K562 (cell line): ENCODE results near the gene DLGAP5. TPM values are rescaled to one million over a fixed set of nuclear protein-coding genes. Genes with fewer than 3 reads are reported as not detected.

Experiments
- ATAC-seq: fragments of 200-7000 bp; cut with Tn5 transposase; 3 replicates; pipeline ENCODE4 v1.9.1; 2020; ENCODE audit warnings: moderate library complexity
- BruUV-seq: library from RNA; stranded (reverse); fragments of 400-500 nt; replicated peaks from 2 replicates; lab custom pipeline; 2021; lab: Mats Ljungman, UMichigan
- CTCF ChIA-PET: fragments of 300-600 bp; formaldehyde crosslinking; extraction: SDS; loops from one replicate; lab custom pipeline; 2021; ENCODE audit warnings: low intra/inter-chr PET ratio; lab: Yijun Ruan, JAX
- POLR2A ChIA-PET: fragments of 300-600, 350-650 bp; sonication (Branson Sonifier 250); formaldehyde crosslinking; extraction: SDS; loops from one replicate; lab custom pipeline; 2021; ENCODE audit warnings: antibody characterized with exemption, inconsistent platforms; lab: Yijun Ruan, JAX
- DNase-seq, 4 experiments: peaks; one replicate each; pipeline versions ENCODE4 v3.0.0 to v3.0.0-alpha.2; 2011 to 2018; ENCODE audit warnings: low spot score in 3 of 4, mixed read lengths in 3 of 4; ENCODE audit errors: extremely low read depth in 1 of 4
- FAIRE-seq: peaks from 2 replicates; lab custom pipeline; 2011; peaks lifted over from hg19 to GRCh38; lab: Jason Lieb, UNC
- H2AFZ ChIP-seq: 2 replicates; pipeline ENCODE4 v1.6.0; 2011; ENCODE audit warnings: low read depth, low read length, control low read depth, inconsistent platforms
- H3K27ac ChIP-seq: fragments of 200-600 bp; 3 replicates; pipeline ENCODE4 v1.8.0; 2011; ENCODE audit warnings: low read depth, mild to moderate bottlenecking, control low read depth, inconsistent platforms, low read length, moderate library complexity, mixed read lengths; ENCODE audit errors: extremely low read depth
- H3K27me3 ChIP-seq, 2 experiments: fragments of 300-600 bp in 1 of 2; 2 replicates in 1 of 2; 3 replicates in 1 of 2; pipeline versions ENCODE4 v1.6.0 to v1.8.0; 2011; ENCODE audit warnings: inconsistent platforms in 2 of 2, low read length in 2 of 2, mild to moderate bottlenecking in 1 of 2, mixed read lengths in 1 of 2, moderate library complexity in 1 of 2; ENCODE audit not compliant: control insufficient read depth in 2 of 2, insufficient read depth in 2 of 2
- H3K36me3 ChIP-seq: fragments of 300-600 bp; 3 replicates; pipeline ENCODE4 v1.8.0; 2011; ENCODE audit warnings: mild to moderate bottlenecking, low read length, inconsistent platforms; ENCODE audit not compliant: control insufficient read depth, insufficient read depth
- H3K4me1 ChIP-seq, 2 experiments: fragments of 200-600 bp in 1 of 2; replicated peaks in 1 of 2; 2 replicates in 1 of 2; 3 replicates in 1 of 2; pipeline versions ENCODE4 v1.5.1 to v1.8.0; 2011; ENCODE audit warnings: inconsistent platforms in 2 of 2, low read length in 2 of 2, mild to moderate bottlenecking in 1 of 2, mixed read lengths in 1 of 2, moderate library complexity in 1 of 2; ENCODE audit not compliant: control insufficient read depth in 2 of 2, insufficient read depth in 2 of 2
- H3K4me2 ChIP-seq: 2 replicates; pipeline ENCODE4 v1.6.1; 2011; ENCODE audit warnings: low read length, control low read depth, inconsistent platforms, mixed read lengths; ENCODE audit not compliant: insufficient read depth
- H3K4me3 ChIP-seq: fragments of 200-600 bp; sonication (generic), shearing (Covaris generic); 2 replicates; pipeline ENCODE4 v1.5.1; 2016; ENCODE audit warnings: control low read depth, inconsistent platforms
- H3K79me2 ChIP-seq: fragments of 200-600 bp; 3 replicates; pipeline ENCODE4 v1.8.0; 2011; ENCODE audit warnings: low read length, inconsistent platforms; ENCODE audit not compliant: control insufficient read depth, insufficient read depth
- H3K9ac ChIP-seq, 2 experiments: 2 replicates each; pipeline versions ENCODE4 v1.6.0 to v1.6.1; 2011; ENCODE audit warnings: low read depth in 2 of 2, low read length in 2 of 2, control low read depth in 1 of 2, inconsistent platforms in 1 of 2, mild to moderate bottlenecking in 1 of 2, mixed read lengths in 1 of 2; ENCODE audit not compliant: insufficient read depth in 1 of 2
- H3K9me1 ChIP-seq: one replicate; pipeline ENCODE4 v1.6.0; 2011; ENCODE audit warnings: inconsistent platforms, mild to moderate bottlenecking, low read length, moderate library complexity; ENCODE audit not compliant: control insufficient read depth, insufficient read depth
- H3K9me3 ChIP-seq: replicated peaks from 2 replicates; pipeline ENCODE4 v1.5.1; 2011; ENCODE audit warnings: low read depth, low read length, inconsistent platforms; ENCODE audit not compliant: control insufficient read depth, insufficient read depth
- H4K20me1 ChIP-seq: replicated peaks from 2 replicates; pipeline ENCODE4 v1.6.1; 2011; ENCODE audit warnings: low read length, inconsistent platforms, mixed read lengths; ENCODE audit not compliant: control insufficient read depth, insufficient read depth
- BHLHE40 ChIP-seq: IDR thresholded peaks from 2 replicates; pipeline ENCODE4 v1.6.1; 2011; ENCODE audit warnings: low read length, improper control_type of control experiment
- CBFA2T2 ChIP-seq: fragments of 450-650 bp; conservative IDR thresholded peaks from 2 replicates; pipeline ENCODE4 v1.6.1; 2017; ENCODE audit warnings: mild to moderate bottlenecking
- CBFA2T3 ChIP-seq: fragments of 450-650 bp; IDR thresholded peaks from 2 replicates; pipeline ENCODE4 v1.6.1; 2017
- ELF1 ChIP-seq: fragments of 200-800 bp; sonication (Bioruptor generic); IDR thresholded peaks from 2 replicates; pipeline ENCODE4 v1.6.1; 2016; ENCODE audit warnings: missing genetic modification characterization, missing compliant biosample characterization
- ERF ChIP-seq: fragments of 450-650 bp; formaldehyde crosslinking; IDR thresholded peaks from 2 replicates; pipeline ENCODE4 v1.4.0; 2020; ENCODE audit warnings: mild to moderate bottlenecking, mixed read lengths
- IRF2 ChIP-seq: sonication (generic); formaldehyde crosslinking; IDR thresholded peaks from 2 replicates; pipeline ENCODE4 v1.8.1; 2022; ENCODE audit warnings: mild to moderate bottlenecking, missing genetic modification reagents
- KDM1A ChIP-seq, 2 experiments: fragments of 450-650 bp; IDR thresholded peaks; 2 replicates each; pipeline ENCODE4 v1.6.1; 2016; ENCODE audit warnings: mild to moderate bottlenecking in 2 of 2
- MECOM ChIP-seq: fragments of 250-450 bp; sonication (Bioruptor Pico); IDR thresholded peaks from 2 replicates; pipeline ENCODE4 v1.8.0; 2022; ENCODE audit warnings: inconsistent platforms
- MEIS2 ChIP-seq: fragments of 450-650 bp; IDR thresholded peaks from 2 replicates; pipeline ENCODE4 v1.6.1; 2014; ENCODE audit warnings: mild to moderate bottlenecking; ENCODE audit not compliant: partially characterized antibody
- PBX2 ChIP-seq, 2 experiments: IDR thresholded peaks in 1 of 2; conservative IDR thresholded peaks in 1 of 2; 2 replicates each; pipeline ENCODE4 v1.6.1; 2016; ENCODE audit warnings: low read depth in 2 of 2, mild to moderate bottlenecking in 1 of 2, missing compliant biosample characterization in 1 of 2, missing genetic modification characterization in 1 of 2, moderate library complexity in 1 of 2
- RFX1 ChIP-seq: fragments of 450-650 bp; IDR thresholded peaks from 2 replicates; pipeline ENCODE4 v1.6.1; 2016; ENCODE audit warnings: mild to moderate bottlenecking, moderate library complexity
- SMARCB1 ChIP-seq: IDR thresholded peaks from 2 replicates; pipeline ENCODE4 v1.6.1; 2011; ENCODE audit warnings: improper control_type of control experiment, low read depth; ENCODE audit not compliant: insufficient read length
- SNRNP70 ChIP-seq: fragments of 200-400 bp; formaldehyde crosslinking; optimal IDR thresholded peaks from 2 replicates; pipeline ENCODE3; 2017; ENCODE audit warnings: low read depth, low read length
- SREBF2 ChIP-seq: sonication (generic); formaldehyde crosslinking; IDR thresholded peaks from 2 replicates; pipeline ENCODE4 v1.4.0; 2020; ENCODE audit warnings: mild to moderate bottlenecking, missing genetic modification reagents
- STAT5A ChIP-seq: IDR thresholded peaks from 2 replicates; pipeline ENCODE4 v1.6.1; 2012; ENCODE audit warnings: low read length, inconsistent platforms, borderline replicate concordance
- TAL1 ChIP-seq: fragments of 450-650 bp; IDR thresholded peaks from 2 replicates; pipeline ENCODE4 v1.6.1; 2016; ENCODE audit warnings: mild to moderate bottlenecking
- ZNF134 ChIP-seq: fragments of 250-450 bp; sonication (Bioruptor Pico); conservative IDR thresholded peaks from 2 replicates; pipeline ENCODE4 v1.4.0; 2020
- WGBS: fragments of 100-300 bp; shearing (Covaris generic); methylation state at CpG from one replicate; pipeline ENCODE4 v1.1.6; 2016; ENCODE audit warnings: low coverage, mixed read lengths; ENCODE audit not compliant: insufficient coverage; ENCODE audit errors: missing lambda C conversion rate; 5-methylcytosine and 5-hydroxymethylcytosine counted together
- in situ Hi-C: fragments of 300-500 bp; cut with MboI; formaldehyde crosslinking; loops from 4 replicates; pipeline ENCODE4 v1.15.0; 2018; ENCODE audit warnings: inconsistent platforms, mixed read lengths
- intact Hi-C: fragments of 100-400 bp; cut with micrococcal nuclease; formaldehyde crosslinking; loops from 2 replicates; pipeline ENCODE4 v1.14.2; 2022
- polyA plus RNA-seq, 8 experiments: library from polyadenylated mRNA; depleted of rRNA in 4 of 8; stranded (reverse) in 5 of 8; unstranded in 3 of 8; fragments of >200 nt; fragmentation: Nextera tagmentation in 2 of 8; fragmentation: Illumina TruSeq in 1 of 8; extraction: Ambion mirVana in 2 of 8; extraction: Trizol in 1 of 8; gene quantifications; 2 replicates each; pipeline versions ENCODE4 v1.2.1 to v1.2.3, GENCODE V29; 2011 to 2014; ENCODE audit warnings: inconsistent platforms in 1 of 8, missing spikeins in 1 of 8
- total RNA-seq, 7 experiments: library from RNA; depleted of rRNA in 6 of 7; stranded (reverse); fragments of >200 nt in 6 of 7; fragmentation: Illumina TruSeq in 2 of 7; extraction: Trizol in 2 of 7; gene quantifications; 2 replicates each; pipeline versions ENCODE4 v1.2.1 to v1.2.3, GENCODE V29; 2011 to 2021; ENCODE audit warnings: low replicate concordance in 1 of 7
- TF ChIP-seq, protein P1 (sequence below): sonication (generic); formaldehyde crosslinking; IDR thresholded peaks from 2 replicates; pipeline ENCODE4 v1.8.1; 2023; ENCODE audit warnings: mild to moderate bottlenecking, missing genetic modification reagents

DLGAP5 gene
- total and polyA plus RNA-seq, 9 of the 15 experiments (the other 6 are each of a cell fraction or from before 2014, with no cell fraction given), result 39.1 to 80.0 (median 59.9) TPM

DNA sequence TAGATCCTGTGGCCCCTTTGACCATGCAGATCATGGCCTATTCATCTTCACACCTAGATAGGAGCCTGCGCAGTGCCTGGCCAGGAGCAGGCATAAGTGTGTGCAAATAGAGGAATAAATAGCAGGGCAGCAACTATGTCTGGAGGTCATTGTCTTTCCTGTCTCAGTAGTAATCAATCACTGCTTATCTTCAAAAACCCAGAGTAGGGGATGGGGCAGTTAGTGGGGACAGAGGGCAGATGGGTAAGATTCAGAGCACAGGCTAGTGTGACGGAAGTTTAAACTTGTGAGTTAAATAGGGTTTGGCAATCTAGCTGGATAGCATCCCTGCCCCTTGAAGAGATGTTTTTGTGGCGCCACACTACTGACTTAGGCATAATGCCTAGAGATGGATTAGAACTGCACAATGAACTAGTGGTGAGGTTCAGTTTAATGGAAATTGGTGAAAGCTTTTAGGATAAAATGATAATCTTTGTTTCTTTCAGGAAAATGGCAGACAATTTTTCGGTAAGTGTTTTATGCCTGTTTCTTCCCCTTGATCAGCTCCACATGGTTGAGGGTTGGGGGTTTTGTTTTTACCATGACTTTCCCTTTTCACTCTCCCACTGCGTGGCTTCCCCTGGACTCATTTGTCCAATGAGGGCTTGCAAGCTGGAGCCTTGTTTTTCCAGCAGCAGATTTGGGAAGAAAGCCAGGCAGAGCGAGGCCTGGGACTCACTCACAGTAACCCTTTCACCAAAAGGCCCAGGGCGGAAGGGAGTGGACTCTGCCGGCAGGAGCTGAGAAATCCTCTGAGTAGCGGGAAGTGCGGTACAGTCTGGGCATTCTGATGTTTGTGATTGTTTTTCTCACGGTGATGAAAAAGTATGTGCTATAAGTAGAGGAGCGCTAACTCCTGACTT is 54.2 kb downstream of the DLGAP5 start:
- Histone ChIP-seq H3K9me3 (no peaks in the 10 kb centered on the region), H3K9me1 (no peaks in the 10 kb centered on the region), H3K79me2 (no peaks in the 10 kb centered on the region), H3K36me3 (peaks cover 3% of the 10 kb centered on the region; the same call in 1 of the 3 replicates), H4K20me1 (no peaks in the 10 kb centered on the region), H3K27ac (no peak overlapping the region), H2AFZ (no peak overlapping the region), H3K4me3 (no peak overlapping the region), H3K4me2 (no peak overlapping the region), H3K9ac (no peak overlapping the region; a peak in 1 of 4 replicates), H3K27me3 (no peaks in the 10 kb centered on the region), H3K4me1 (peaks cover 0 to 4% of the 10 kb centered on the region in 2 experiments; a peak in 1 of 5 replicates)
- ATAC-seq (peak; percentile 46), FAIRE-seq (no peak), DNase-seq (peak in 1 of 4 experiments; percentile 22)
- WGBS, result 69% methylated on average over 12 of the region's 12 CpGs
- in situ Hi-C loops (no loop called here), intact Hi-C loops (no loop called here)
- POLR2A ChIA-PET, result interaction anchor here (1.7 kb wide), 1 partner anchor 10 kb away, joined by 5 read pairs; no protein-coding TSS in a partner anchor
- CTCF ChIA-PET, result no interaction called here
- BruUV-seq, result no TSS peak
- TF ChIP-seq CBFA2T3, result peak; percentile 52
- no peak for TF ChIP-seq SMARCB1
- TF ChIP-seq SREBF2 (CRISPR knock-in tag), result no peak
- TF ChIP-seq MECOM (CRISPR knock-in tag), result peak; percentile 80
- TF ChIP-seq IRF2, result no peak
- TF ChIP-seq MEIS2, result peak; percentile 86
- peak in 1 of 2 experiments; percentile 29; a peak in 1 of 4 replicates for TF ChIP-seq KDM1A (IDR thresholded peaks at IDR 0.05)
- TF ChIP-seq ERF (CRISPR knock-in tag), result no peak
- 0 out of 2 replicates have a peak, but pooled peaks have one; percentile 11 for TF ChIP-seq CBFA2T2
- no peak for TF ChIP-seq BHLHE40
- no peak for TF ChIP-seq RFX1
- TF ChIP-seq SNRNP70, result no peak
- TF ChIP-seq, protein P1, sequence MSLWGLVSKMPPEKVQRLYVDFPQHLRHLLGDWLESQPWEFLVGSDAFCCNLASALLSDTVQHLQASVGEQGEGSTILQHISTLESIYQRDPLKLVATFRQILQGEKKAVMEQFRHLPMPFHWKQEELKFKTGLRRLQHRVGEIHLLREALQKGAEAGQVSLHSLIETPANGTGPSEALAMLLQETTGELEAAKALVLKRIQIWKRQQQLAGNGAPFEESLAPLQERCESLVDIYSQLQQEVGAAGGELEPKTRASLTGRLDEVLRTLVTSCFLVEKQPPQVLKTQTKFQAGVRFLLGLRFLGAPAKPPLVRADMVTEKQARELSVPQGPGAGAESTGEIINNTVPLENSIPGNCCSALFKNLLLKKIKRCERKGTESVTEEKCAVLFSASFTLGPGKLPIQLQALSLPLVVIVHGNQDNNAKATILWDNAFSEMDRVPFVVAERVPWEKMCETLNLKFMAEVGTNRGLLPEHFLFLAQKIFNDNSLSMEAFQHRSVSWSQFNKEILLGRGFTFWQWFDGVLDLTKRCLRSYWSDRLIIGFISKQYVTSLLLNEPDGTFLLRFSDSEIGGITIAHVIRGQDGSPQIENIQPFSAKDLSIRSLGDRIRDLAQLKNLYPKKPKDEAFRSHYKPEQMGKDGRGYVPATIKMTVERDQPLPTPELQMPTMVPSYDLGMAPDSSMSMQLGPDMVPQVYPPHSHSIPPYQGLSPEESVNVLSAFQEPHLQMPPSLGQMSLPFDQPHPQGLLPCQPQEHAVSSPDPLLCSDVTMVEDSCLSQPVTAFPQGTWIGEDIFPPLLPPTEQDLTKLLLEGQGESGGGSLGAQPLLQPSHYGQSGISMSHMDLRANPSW (CRISPR knock-in tag), result no peak
- no peak for TF ChIP-seq ELF1 (tag)
- 0 out of 2 replicates have a peak, but pooled peaks have one; percentile 6 for TF ChIP-seq PBX2 (CRISPR knock-in tag; IDR thresholded peaks at IDR 0.05; ENCODE audit: low read depth)
- peak; percentile 81 for TF ChIP-seq PBX2 (tag; conservative IDR thresholded peaks at IDR 0.05; ENCODE audit: low read depth)
- no peak for TF ChIP-seq STAT5A
- TF ChIP-seq ZNF134 (CRISPR knock-in tag), result no peak
- TF ChIP-seq TAL1, result peak; percentile 23; the same call in 1 of the 2 replicates
